Measurements from ENCODE around the gene CCDC34.

DNA sequence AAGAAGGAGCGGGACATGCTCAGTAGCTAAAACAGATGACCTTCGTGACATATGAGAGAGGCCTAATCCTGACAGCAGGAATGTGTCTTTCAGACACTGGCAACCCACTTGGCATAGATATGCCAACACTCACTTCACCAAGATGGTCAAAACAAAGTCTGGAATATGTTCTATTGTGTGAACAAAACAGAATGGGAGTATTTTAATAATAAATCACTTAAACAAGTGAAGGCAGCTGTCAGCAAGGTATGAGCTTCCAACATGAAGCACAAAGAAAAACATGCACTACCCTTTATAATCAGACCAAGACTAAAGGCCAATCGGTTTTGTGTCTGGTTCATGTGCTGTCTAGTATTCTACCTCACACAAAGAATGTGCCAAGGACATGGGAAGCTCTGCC is 23.1 kb downstream of the CCDC34 start:
- TF ChIP-seq, protein P1, sequence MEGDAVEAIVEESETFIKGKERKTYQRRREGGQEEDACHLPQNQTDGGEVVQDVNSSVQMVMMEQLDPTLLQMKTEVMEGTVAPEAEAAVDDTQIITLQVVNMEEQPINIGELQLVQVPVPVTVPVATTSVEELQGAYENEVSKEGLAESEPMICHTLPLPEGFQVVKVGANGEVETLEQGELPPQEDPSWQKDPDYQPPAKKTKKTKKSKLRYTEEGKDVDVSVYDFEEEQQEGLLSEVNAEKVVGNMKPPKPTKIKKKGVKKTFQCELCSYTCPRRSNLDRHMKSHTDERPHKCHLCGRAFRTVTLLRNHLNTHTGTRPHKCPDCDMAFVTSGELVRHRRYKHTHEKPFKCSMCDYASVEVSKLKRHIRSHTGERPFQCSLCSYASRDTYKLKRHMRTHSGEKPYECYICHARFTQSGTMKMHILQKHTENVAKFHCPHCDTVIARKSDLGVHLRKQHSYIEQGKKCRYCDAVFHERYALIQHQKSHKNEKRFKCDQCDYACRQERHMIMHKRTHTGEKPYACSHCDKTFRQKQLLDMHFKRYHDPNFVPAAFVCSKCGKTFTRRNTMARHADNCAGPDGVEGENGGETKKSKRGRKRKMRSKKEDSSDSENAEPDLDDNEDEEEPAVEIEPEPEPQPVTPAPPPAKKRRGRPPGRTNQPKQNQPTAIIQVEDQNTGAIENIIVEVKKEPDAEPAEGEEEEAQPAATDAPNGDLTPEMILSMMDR (IDR thresholded peaks at IDR 0.05): no peak
- no peak for TF ChIP-seq EP300 (IDR thresholded peaks at IDR 0.05)
- no peak for TF ChIP-seq POLR2A (IDR thresholded peaks at IDR 0.05)
- no peak for TF ChIP-seq POLR2AphosphoS5 (IDR thresholded peaks at IDR 0.05)

Data from suprapubic skin (tissue), 4 donors.